Fibroblast of gingiva (primary cell): ENCODE data around the gene ETV7.

Experiments
- DNase-seq: peaks from one replicate; pipeline ENCODE4 v3.0.0-alpha.2; 2011; ENCODE audit warnings: low read depth

The ETV7 gene

DNA sequence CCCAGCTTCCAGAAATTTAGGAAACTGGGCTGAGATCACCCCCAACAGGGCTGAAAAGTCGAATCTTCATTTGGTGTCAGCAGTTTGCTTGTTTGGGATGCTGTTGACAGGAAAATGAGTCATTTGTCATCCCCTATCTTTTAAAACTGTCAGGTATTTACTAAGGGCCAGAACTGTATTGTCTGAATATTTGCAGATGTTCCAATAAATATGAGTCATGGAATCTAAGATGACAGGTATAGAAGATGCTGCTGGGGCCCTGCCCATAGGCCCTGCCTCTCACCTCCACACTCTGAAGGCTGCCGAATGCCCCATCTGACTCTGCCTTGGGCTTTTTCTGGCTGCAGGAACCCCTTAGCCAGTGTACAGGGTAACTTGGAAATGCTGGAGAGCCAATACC is 3.9 kb downstream of the ETV7 start:
- no peak for DNase-seq

DNA sequence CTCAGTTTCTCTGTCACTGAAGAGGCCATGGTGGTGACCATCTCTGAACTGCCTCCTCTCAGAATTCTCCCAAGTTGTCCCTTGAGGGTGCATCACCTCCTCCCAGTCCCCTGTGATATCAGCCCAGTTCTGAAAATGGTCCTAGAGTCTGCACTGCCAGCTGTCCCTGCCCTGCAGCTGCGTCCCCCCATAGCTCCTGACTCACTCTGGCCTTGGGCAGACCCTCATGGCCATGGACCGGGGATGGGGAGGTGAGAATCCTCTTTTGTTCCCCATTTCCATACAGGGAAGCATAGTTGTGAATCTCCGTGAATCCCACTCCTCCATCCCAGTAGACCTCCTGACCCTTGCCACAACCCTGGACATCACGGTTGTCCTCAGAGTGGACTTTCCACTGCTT is 4.5 kb downstream of the ETV7 start:
- no peak for DNase-seq

DNA sequence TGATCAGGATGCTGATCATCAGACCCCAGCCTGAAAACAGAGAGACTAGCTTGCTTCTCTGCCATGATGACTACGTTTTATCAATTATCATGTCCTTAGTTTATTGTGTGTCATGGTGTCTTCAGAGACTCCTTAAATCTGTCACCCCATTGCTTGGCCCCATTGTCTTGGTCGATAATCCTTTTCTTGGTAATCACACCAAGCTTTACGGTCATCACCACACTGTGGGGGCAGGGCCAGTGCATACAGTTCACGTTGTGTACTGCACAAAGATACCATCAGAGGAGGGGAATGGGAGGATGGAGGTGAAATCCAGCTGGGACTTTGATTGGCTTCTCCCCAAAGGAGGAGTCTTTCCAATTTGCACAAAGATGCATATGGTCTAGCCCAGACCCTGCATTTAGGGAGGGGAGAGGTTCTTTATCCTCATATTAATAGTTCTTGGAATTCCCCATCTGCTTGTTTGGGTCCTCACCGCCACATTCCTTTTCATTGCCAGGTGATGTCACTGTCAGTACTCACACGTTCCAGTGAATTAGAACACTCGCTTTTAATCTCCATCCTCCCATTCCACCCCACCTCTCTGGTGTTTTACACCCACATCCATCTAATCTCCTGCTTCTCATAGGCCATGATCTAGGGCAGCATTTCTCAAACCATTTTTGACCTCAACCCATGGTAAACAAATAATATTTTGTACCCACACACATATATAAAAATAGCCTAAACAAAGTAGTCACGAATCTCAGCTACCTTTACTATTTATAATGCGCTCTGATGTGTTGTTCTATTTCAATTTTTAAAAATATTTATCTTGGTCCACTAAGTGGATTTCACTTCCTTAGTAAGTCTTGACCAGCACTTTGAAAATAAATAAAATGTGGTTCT is 5.7 kb downstream of the ETV7 start:
- DNase-seq = no peak

DNA sequence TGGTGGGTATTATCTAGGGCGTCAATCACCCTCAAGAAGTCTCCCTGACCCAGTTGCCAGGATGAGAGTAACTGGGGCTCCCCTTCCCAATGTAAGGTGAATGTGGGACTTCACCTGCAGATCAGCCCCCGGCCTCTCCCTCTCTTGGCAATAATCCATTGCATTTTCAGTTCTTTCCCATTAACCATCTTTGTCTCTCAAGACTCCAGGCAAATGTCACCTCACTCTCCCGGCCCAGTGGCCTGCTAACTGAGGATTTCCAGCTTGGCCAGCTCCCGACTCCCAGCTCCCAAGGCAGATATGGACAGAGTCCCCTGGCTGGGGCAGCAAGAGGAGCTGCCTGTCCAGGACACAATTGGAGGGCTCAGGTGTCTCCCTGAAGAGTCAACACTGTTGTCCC is 7.3 kb downstream of the ETV7 start:
- no peak for DNase-seq

GRCh38 chr6:36378936-36379335 is 8.5 kb downstream of the ETV7 start:
- no peak for DNase-seq

- DNase-seq = no peak
Observed at GRCh38 chr6:36378243-36378920, 9.1 kb downstream of the ETV7 start.

DNA sequence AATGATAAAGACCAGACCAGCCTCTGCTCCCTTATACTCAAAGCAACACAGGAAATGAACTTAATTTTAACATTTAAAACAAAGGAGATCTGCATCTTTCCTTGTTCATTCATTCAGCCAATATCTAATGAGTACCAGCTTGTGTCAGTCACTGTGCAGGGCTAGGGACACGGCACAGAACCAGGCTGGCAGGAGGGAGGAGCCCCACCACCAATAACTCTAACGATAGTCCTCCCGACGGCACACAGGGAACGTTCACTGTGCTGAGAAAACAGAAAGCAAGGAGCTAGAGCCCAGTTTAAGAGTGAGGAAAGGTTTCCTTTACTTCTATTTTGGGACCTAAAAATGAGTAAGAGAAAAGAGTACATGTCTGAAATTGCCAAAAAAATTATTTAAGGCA is 9.9 kb downstream of the ETV7 start:
- no peak for DNase-seq

DNA sequence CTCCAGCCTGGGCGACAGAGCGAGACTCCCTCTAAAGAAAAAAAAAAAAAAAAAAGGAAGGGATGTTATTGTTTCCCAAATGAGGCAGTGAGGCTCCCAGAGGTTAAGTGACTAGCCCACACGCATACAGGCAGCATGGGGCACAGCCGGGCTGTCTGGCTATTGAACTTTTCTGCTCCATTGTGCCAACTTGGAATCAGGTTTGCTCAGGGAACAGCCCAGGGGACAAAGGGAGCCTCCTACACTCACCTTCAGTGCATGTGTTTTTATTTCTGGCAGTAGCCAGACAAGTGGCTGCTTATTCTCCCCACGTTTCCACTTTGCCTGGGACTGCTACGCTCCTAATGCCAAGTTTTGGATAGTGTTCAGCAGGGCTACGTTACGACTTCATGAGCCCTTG is 10.7 kb downstream of the ETV7 start:
- DNase-seq = no peak

GRCh38 chr6:36376183-36376582 is 11.3 kb downstream of the ETV7 start:
- DNase-seq = no peak

- DNase-seq = no peak
Observed at GRCh38 chr6:36375644-36376155, 11.8 kb downstream of the ETV7 start.

DNA sequence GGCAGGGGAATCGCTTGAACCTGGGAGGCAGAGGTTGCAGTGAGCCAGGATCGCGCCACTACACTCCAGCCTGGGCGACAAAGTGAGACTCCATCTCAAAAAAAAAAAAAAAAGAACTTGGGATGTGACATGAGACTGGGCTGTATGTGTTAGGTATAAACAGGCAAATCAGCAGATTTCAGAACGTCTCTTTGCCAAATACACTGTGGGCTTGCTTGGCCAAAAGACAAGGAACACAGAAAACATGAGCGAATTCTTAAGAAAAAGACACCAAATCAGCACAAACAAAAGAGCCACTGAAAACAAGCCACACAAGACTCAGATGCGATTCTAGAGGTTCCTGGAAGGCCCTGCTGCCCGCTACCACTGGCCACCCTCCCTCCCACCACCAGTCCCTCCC is 12.5 kb downstream of the ETV7 start:
- DNase-seq = no peak

DNA sequence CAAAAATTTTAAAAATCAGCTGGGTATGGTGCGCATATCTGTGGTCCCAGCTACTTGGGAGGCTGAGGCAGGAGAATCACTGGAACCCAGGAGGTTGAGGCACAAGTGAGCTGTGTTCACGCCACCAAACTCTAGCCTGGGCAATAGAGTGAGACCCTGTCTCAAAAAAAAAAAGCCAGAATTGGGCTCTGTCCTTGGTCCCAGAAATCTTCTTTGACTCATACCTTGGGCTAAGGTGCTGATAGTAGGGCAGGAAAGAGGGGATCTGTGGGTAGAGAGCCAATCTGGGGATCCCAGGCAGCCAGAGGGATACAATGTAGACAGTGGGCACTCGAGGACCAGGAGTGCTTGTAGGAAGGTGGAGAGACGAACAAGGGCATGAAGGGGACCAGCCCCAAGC is 13.3 kb downstream of the ETV7 start:
- DNase-seq = no peak

DNA sequence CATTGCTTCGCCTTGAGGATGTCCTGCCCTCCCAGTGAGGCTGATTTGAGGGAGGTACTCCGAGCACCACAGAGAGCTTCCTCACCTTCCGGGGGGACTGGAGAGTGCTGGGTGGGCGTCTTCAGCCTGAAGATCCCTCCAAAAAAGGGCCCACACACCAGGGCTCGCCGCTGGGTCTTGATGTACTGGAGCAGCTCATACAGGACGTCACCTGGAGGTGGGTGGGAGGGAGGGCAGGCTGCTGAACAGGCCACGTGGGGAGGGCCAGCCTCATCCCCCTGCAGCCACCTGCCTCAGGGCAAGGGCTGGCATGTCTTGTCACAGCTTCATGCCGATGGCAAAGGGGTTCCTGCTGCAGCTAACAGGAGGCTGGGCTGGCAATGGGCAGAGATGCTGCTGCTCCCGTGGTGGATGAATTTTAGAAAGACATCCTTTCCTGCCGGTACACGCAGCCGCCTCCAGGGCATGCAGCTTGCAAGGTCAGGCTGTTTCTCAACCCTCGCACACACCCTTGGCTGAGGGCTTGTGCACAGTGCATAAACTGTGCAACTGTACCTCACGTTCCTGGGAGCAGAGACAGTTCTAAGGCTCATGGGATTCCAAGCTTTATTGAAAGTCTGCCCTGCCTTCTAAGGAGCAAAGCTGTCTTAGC is 14.0 kb downstream of the ETV7 start:
- no peak for DNase-seq

- no peak for DNase-seq
Observed at GRCh38 chr6:36372088-36372487, 15.4 kb downstream of the ETV7 start.

- no peak for DNase-seq
Observed at GRCh38 chr6:36371211-36371610, 16.3 kb downstream of the ETV7 start.

DNA sequence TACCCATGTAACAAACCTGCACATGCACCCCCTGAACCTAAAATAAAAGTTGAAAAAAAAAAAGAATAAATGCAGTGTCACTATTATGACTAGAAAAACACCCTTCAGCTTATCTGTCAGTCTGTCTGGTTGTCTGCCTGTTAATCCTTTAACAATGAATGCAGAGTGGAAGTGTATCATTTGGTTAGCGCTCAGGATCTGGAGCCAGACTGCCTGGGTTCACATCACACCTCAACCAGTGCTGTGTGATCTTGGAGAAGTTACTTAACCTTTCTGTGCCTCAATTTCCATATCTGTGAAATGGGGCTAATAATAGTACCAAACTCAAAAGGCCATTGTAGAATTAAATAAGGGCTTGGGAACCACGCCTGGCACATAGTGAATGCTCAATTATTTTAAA is 16.8 kb downstream of the ETV7 start:
- no peak for DNase-seq

- peak; percentile 88 for DNase-seq
Observed at GRCh38 chr6:36368921-36369865, 18.3 kb downstream of the ETV7 start.

DNA sequence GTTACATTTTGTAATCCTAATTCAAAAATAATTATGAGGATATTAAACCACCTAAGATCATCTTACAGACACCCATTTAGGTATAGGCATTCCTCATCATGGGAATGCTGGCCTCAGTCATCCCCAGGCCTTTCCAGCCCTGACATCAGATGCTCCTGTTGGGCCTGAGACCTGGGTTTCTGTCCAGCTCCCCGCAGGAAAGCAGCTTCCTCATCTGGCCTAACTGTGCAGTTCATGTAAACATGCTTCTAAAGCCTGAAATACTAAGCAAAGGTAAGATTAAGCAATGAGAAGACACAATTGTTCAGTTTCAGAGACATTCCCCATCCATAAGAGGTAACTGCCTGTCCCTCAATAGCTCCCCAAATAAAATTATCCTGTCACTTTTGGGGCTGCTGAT is 19.0 kb downstream of the ETV7 start:
- no peak for DNase-seq

DNA sequence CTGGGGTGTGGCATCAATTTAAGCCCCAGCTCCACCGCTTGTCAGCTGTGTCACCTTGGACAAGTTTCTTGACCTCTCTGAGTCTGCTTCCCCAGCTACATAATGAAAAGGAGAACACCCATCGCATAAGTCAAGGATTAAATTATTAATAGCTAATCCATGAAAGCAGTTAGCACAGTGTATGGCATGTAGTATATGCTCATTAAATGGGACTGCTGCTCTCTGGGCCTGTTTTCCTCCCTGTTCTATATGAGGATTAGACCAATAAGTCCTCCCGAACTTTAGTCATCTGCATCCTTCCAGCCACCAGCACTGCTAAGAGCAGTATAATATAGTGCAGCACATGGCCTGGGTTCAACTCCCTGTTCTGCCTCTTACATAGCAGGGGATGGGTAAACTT is 19.7 kb downstream of the ETV7 start:
- DNase-seq = no peak

- DNase-seq = no peak
Observed at GRCh38 chr6:36364669-36365479, 22.6 kb downstream of the ETV7 start.
